Neural cell (in vitro differentiated cells): ENCODE data around the gene POMGNT2. TPM values are rescaled to one million over a fixed set of nuclear protein-coding genes. Genes with fewer than 3 reads are reported as not detected.

Experiments used
- H2AFZ ChIP-seq: fragments of 200-600, 300-800 bp; sonication (generic), shearing (Covaris generic); 2 replicates; pipeline ENCODE4 v1.6.0; 2014; ENCODE audit warnings: low read depth, mild to moderate bottlenecking, antibody characterized with exemption, low read length, moderate library complexity
- H3F3A ChIP-seq: fragments of 200-600 bp; shearing (Covaris generic); 2 replicates; pipeline ENCODE4 v1.6.1; 2016; ENCODE audit warnings: mild to moderate bottlenecking, moderate library complexity, mixed read lengths, antibody characterized with exemption, low read length; ENCODE audit not compliant: insufficient read depth, poor library complexity, severe bottlenecking
- H3K27ac ChIP-seq: fragments of 200-600, 300-800 bp; sonication (generic), shearing (Covaris generic); 2 replicates; pipeline ENCODE4 v1.5.1; 2014; ENCODE audit warnings: mild to moderate bottlenecking, low read length, moderate library complexity
- H3K27me3 ChIP-seq: fragments of 300-800, 200-600 bp; sonication (generic), shearing (Covaris generic); 2 replicates; pipeline ENCODE4 v1.6.0; 2014; ENCODE audit warnings: mild to moderate bottlenecking, low read depth, low read length, moderate library complexity; ENCODE audit not compliant: insufficient read depth
- H3K36me3 ChIP-seq: fragments of 300-800, 200-600 bp; sonication (generic), shearing (Covaris generic); 2 replicates; pipeline ENCODE4 v1.5.1; 2014; ENCODE audit warnings: mild to moderate bottlenecking, antibody characterized with exemption, low read length, moderate library complexity; ENCODE audit not compliant: insufficient read depth
- H3K4me2 ChIP-seq: fragments of 300-800, 200-600 bp; sonication (generic), shearing (Covaris generic); 2 replicates; pipeline ENCODE4 v1.6.0; 2014; ENCODE audit warnings: mild to moderate bottlenecking, low read length
- H3K4me3 ChIP-seq: fragments of 300-800, 200-600 bp; sonication (generic), shearing (Covaris generic); 2 replicates; pipeline ENCODE4 v1.5.1; 2014; ENCODE audit warnings: mild to moderate bottlenecking, low read length, moderate library complexity
- H3K79me2 ChIP-seq: fragments of 200-600 bp; shearing (Covaris generic); replicated peaks from 2 replicates; pipeline ENCODE4 v1.6.0; 2014; ENCODE audit warnings: mild to moderate bottlenecking, low read length, moderate library complexity; ENCODE audit not compliant: insufficient read depth
- H3K9ac ChIP-seq: fragments of 300-800, 200-600 bp; sonication (generic), shearing (Covaris generic); 2 replicates; pipeline ENCODE4 v1.6.1; 2016; ENCODE audit warnings: mild to moderate bottlenecking, low read length, mixed read lengths
- H3K9me2 ChIP-seq: fragments of 200-600 bp; shearing (Covaris generic); 2 replicates; pipeline ENCODE4 v1.6.1; 2016; ENCODE audit warnings: mild to moderate bottlenecking, low read length, mixed read lengths; ENCODE audit not compliant: insufficient read depth
- H3K9me3 ChIP-seq: fragments of 200-600, 300-800 bp; sonication (generic), shearing (Covaris generic); 2 replicates; pipeline ENCODE4 v1.6.1; 2016; ENCODE audit warnings: mild to moderate bottlenecking, mixed run types, low read length, moderate library complexity, mixed read lengths
- H4K20me1 ChIP-seq: fragments of 200-600 bp; shearing (Covaris generic); 2 replicates; pipeline ENCODE4 v1.6.1; 2016; ENCODE audit warnings: mild to moderate bottlenecking, mixed run types; ENCODE audit not compliant: insufficient read depth
- CTCF ChIP-seq: fragments of 450-650 bp; IDR thresholded peaks from 2 replicates; pipeline ENCODE4 v1.5.1; 2014; ENCODE audit warnings: antibody characterized with exemption, mild to moderate bottlenecking, moderate library complexity; ENCODE audit not compliant: poor library complexity, severe bottlenecking
- EP300 ChIP-seq: fragments of 450-650 bp; conservative IDR thresholded peaks from 2 replicates; pipeline ENCODE4 v1.6.1; 2014; ENCODE audit warnings: antibody characterized with exemption, mild to moderate bottlenecking, moderate library complexity; ENCODE audit not compliant: poor library complexity, severe bottlenecking
- EZH2 ChIP-seq: fragments of 200-600, 300-800 bp; shearing (Covaris generic), sonication (generic); IDR thresholded peaks from 2 replicates; pipeline ENCODE4 v1.6.1; 2014; ENCODE audit warnings: antibody characterized with exemption, low read length, borderline replicate concordance, mild to moderate bottlenecking; ENCODE audit not compliant: insufficient read depth, poor library complexity, severe bottlenecking
- MXI1 ChIP-seq: fragments of 450-650 bp; conservative IDR thresholded peaks from 2 replicates; pipeline ENCODE4 v1.6.1; 2014; ENCODE audit warnings: antibody characterized with exemption, mild to moderate bottlenecking; ENCODE audit not compliant: poor library complexity, severe bottlenecking
- POLR2AphosphoS5 ChIP-seq: IDR thresholded peaks from 2 replicates; pipeline ENCODE4 v1.6.1; 2012
- RAD21 ChIP-seq: fragments of 450-650 bp; conservative IDR thresholded peaks from 2 replicates; pipeline ENCODE4 v1.6.1; 2014; ENCODE audit warnings: antibody characterized with exemption, mild to moderate bottlenecking, moderate library complexity
- REST ChIP-seq: IDR thresholded peaks from 2 replicates; pipeline ENCODE4 v1.6.1; 2012; ENCODE audit warnings: borderline replicate concordance
- SMC3 ChIP-seq: fragments of 450-650 bp; conservative IDR thresholded peaks from 2 replicates; pipeline ENCODE4 v1.6.1; 2014; ENCODE audit warnings: antibody characterized with exemption, mild to moderate bottlenecking, moderate library complexity; ENCODE audit not compliant: poor library complexity
- TAF1 ChIP-seq: IDR thresholded peaks from 2 replicates; pipeline ENCODE4 v1.6.1; 2012; ENCODE audit warnings: low read depth
- polyA plus RNA-seq: library from polyadenylated mRNA; depleted of rRNA; stranded (reverse); fragments of >200 nt; gene quantifications from 2 replicates; pipeline ENCODE4 v1.2.3, GENCODE V29; 2014

Gene POMGNT2
- polyA plus RNA-seq, 1 donor from 2014 or later = 25.7 TPM

- H3K4me2 ChIP-seq = no peak overlapping the region
- H3K4me3 ChIP-seq = no peak overlapping the region
- no peaks in the 10 kb centered on the region for H3K27me3 ChIP-seq
- no peaks in the 10 kb centered on the region for H3K9me3 ChIP-seq
- no peaks in the 10 kb centered on the region for H3F3A ChIP-seq
- no peak overlapping the region for H3K27ac ChIP-seq
- TF ChIP-seq SMC3 (no peak), REST (no peak), MXI1 (no peak), TAF1 (no peak), POLR2AphosphoS5 (no peak), RAD21 (no peak), CTCF (no peak), EZH2 (no peak), EP300 (no peak)
- H2AFZ ChIP-seq = no peak overlapping the region
- no peaks in the 10 kb centered on the region for H3K36me3 ChIP-seq
- no peaks in the 10 kb centered on the region for H4K20me1 ChIP-seq
- no peak overlapping the region for H3K9ac ChIP-seq
- no peaks in the 10 kb centered on the region for H3K9me2 ChIP-seq
- no peaks in the 10 kb centered on the region for H3K79me2 ChIP-seq
Observed at GRCh38 chr3:43035801-43036365, 70.0 kb downstream of the POMGNT2 start.

GRCh38 chr3:43034911-43035310 is 71.0 kb downstream of the POMGNT2 start:
- H3K27me3 ChIP-seq = no peaks in the 10 kb centered on the region
- no peak overlapping the region for H3K9ac ChIP-seq
- H3K27ac ChIP-seq = no peak overlapping the region
- no peak overlapping the region for H2AFZ ChIP-seq
- H3K4me2 ChIP-seq = no peak overlapping the region
- TF ChIP-seq MXI1 = no peak
- TF ChIP-seq POLR2AphosphoS5 = no peak
- TF ChIP-seq EP300 = no peak
- TF ChIP-seq SMC3 = no peak
- TF ChIP-seq TAF1 = no peak
- TF ChIP-seq EZH2 = no peak
- TF ChIP-seq CTCF = no peak
- TF ChIP-seq REST = no peak
- no peak for TF ChIP-seq RAD21
- no peaks in the 10 kb centered on the region for H3K36me3 ChIP-seq
- no peaks in the 10 kb centered on the region for H3K79me2 ChIP-seq
- no peaks in the 10 kb centered on the region for H3F3A ChIP-seq
- no peaks in the 10 kb centered on the region for H3K9me3 ChIP-seq
- H3K4me3 ChIP-seq = no peak overlapping the region
- no peaks in the 10 kb centered on the region for H4K20me1 ChIP-seq
- no peaks in the 10 kb centered on the region for H3K9me2 ChIP-seq
